Peyer's patch (tissue), 4 donors: ENCODE results near the gene PITX1.

Experiments
- POLR2A ChIP-seq, 2 donors: fragments of 450-650 bp; IDR thresholded peaks; one replicate each; pipeline ENCODE4 v1.5.1; 2017; ENCODE audit warnings: antibody characterized with exemption in 2 of 2, mild to moderate bottlenecking in 2 of 2, moderate library complexity in 2 of 2
- TF ChIP-seq, protein P1 (sequence below), 6 experiments: fragments of 450-650 bp in 4 of 6; fragments of 200-600 bp in 2 of 6; sonication (generic) in 1 of 6; IDR thresholded peaks; one replicate each; pipeline ENCODE4 v1.5.1; 2017 to 2019; ENCODE audit warnings: antibody characterized with exemption in 6 of 6, mild to moderate bottlenecking in 3 of 6, moderate library complexity in 1 of 6

DNA sequence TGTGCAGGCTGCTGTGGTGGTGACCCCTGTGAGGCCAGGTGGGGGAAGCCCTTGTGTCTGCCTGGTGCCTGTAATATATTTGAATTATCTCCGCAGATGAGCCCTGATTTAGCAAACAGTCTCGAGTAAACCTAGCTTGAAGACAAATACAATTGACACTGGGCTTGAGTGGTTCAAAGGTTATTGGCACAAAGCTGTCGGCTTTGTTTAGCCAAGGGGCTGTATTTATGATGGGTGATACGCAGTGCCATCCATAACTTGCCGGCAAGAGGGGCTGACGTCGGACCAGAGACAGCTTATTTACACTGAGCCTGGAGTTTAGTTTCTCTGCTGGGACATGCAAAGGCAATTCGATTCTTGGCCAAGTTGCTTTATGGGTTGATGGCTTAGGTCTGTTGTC lies 20.0 kb upstream of the PITX1 start:
- no peak for TF ChIP-seq POLR2A (IDR thresholded peaks at IDR 0.05)
- TF ChIP-seq, protein P1, sequence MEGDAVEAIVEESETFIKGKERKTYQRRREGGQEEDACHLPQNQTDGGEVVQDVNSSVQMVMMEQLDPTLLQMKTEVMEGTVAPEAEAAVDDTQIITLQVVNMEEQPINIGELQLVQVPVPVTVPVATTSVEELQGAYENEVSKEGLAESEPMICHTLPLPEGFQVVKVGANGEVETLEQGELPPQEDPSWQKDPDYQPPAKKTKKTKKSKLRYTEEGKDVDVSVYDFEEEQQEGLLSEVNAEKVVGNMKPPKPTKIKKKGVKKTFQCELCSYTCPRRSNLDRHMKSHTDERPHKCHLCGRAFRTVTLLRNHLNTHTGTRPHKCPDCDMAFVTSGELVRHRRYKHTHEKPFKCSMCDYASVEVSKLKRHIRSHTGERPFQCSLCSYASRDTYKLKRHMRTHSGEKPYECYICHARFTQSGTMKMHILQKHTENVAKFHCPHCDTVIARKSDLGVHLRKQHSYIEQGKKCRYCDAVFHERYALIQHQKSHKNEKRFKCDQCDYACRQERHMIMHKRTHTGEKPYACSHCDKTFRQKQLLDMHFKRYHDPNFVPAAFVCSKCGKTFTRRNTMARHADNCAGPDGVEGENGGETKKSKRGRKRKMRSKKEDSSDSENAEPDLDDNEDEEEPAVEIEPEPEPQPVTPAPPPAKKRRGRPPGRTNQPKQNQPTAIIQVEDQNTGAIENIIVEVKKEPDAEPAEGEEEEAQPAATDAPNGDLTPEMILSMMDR (IDR thresholded peaks at IDR 0.05), result no peak
